SKM-1 (cell line): ENCODE data around the gene LIFR.
"Not testable (repeated sequence)": the region's sequence is repeated elsewhere in the genome, so short reads cannot be mapped to it uniquely, and the experiment has no call there.

ENCODE experiments used
- DNase-seq: peaks from one replicate; lab custom pipeline; 2025; ENCODE audit not compliant: unreplicated experiment; lab: John Stamatoyannopoulos, UW

Gene LIFR

GRCh38 chr5:38582975-38583319 lies 26.5 kb upstream of the LIFR start:
- DNase-seq, result no peak

- DNase-seq, result no peak
Measured at GRCh38 chr5:38582293-38582974, 26.0 kb upstream of the LIFR start.

GRCh38 chr5:38581597-38581996 lies 25.2 kb upstream of the LIFR start:
- DNase-seq, result no peak

- no peak for DNase-seq
Measured at GRCh38 chr5:38579105-38579504, 22.7 kb upstream of the LIFR start.

- DNase-seq, result no peak
Measured at GRCh38 chr5:38576961-38577684, 20.7 kb upstream of the LIFR start.

- DNase-seq, result no peak
Measured at GRCh38 chr5:38576442-38576841, 20.0 kb upstream of the LIFR start.

GRCh38 chr5:38575476-38575875 lies 19.0 kb upstream of the LIFR start:
- DNase-seq, result no peak

- DNase-seq, result no peak
Measured at GRCh38 chr5:38574009-38574408, 17.6 kb upstream of the LIFR start.

- no peak for DNase-seq
Measured at GRCh38 chr5:38573521-38573920, 17.1 kb upstream of the LIFR start.

- no peak for DNase-seq
Measured at GRCh38 chr5:38569180-38569579, 12.7 kb upstream of the LIFR start.

GRCh38 chr5:38567306-38567705 lies 10.9 kb upstream of the LIFR start:
- DNase-seq, result not testable (repeated sequence)

- no peak for DNase-seq
Measured at GRCh38 chr5:38563624-38564023, 7.2 kb upstream of the LIFR start.

- no peak for DNase-seq
Measured at GRCh38 chr5:38562444-38563210, 6.2 kb upstream of the LIFR start.

GRCh38 chr5:38559428-38559827 lies 3.0 kb upstream of the LIFR start:
- no peak for DNase-seq

GRCh38 chr5:38557792-38558191 lies 1.3 kb upstream of the LIFR start:
- no peak for DNase-seq

GRCh38 chr5:38557308-38557710 lies 863 bp upstream of the LIFR start:
- no peak for DNase-seq

GRCh38 chr5:38556088-38556598 lies 303 bp downstream of the LIFR start:
- DNase-seq, result no peak

- no peak for DNase-seq
Measured at GRCh38 chr5:38555354-38556087, 925 bp downstream of the LIFR start.

- DNase-seq, result no peak
Measured at GRCh38 chr5:38554861-38555260, 1.6 kb downstream of the LIFR start.

GRCh38 chr5:38554403-38554802 lies 2.0 kb downstream of the LIFR start:
- DNase-seq, result no peak

GRCh38 chr5:38553001-38553521 lies 3.4 kb downstream of the LIFR start:
- no peak for DNase-seq
